GM21528 (cell line): ENCODE data around the gene SMC3.

Experiments
- ATAC-seq: cut with Tn5 transposase; IDR thresholded peaks from one replicate; pipeline ENCODE4 v1.9.1; 2021; ENCODE audit warnings: mild to moderate bottlenecking, moderate library complexity; ENCODE audit not compliant: unreplicated experiment, low FRiP score

The SMC3 gene

DNA sequence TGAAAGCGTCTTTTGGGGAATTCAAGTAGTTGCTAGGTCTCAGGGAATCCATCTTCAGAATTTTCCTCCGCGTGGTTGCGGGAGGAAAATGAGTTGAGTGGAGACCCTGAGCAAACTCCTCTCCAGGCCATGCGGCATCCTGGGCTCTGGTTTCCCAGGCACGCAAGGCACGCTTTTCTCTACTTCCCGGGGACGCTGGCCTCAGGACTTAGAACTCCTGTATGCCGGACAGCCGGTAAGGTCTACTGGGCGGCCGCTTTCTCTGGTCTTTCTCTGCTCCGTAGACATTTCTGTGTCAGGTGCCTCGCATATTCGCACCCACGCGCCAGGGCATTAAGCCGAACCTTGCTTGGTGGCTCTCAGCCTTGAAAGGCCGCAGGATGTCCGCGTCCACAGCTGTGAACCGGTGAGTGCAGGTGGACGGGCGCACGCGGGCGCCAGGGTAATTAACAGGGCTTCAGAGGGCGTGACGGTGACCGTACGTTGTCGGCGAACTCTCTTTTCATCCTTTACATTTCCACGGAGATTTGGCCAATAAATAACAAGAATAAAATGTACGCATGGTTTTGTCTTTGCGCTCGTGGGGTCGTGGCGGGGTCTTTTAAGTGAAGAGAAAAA is 75.6 kb downstream of the SMC3 start:
- ATAC-seq: no peak

DNA sequence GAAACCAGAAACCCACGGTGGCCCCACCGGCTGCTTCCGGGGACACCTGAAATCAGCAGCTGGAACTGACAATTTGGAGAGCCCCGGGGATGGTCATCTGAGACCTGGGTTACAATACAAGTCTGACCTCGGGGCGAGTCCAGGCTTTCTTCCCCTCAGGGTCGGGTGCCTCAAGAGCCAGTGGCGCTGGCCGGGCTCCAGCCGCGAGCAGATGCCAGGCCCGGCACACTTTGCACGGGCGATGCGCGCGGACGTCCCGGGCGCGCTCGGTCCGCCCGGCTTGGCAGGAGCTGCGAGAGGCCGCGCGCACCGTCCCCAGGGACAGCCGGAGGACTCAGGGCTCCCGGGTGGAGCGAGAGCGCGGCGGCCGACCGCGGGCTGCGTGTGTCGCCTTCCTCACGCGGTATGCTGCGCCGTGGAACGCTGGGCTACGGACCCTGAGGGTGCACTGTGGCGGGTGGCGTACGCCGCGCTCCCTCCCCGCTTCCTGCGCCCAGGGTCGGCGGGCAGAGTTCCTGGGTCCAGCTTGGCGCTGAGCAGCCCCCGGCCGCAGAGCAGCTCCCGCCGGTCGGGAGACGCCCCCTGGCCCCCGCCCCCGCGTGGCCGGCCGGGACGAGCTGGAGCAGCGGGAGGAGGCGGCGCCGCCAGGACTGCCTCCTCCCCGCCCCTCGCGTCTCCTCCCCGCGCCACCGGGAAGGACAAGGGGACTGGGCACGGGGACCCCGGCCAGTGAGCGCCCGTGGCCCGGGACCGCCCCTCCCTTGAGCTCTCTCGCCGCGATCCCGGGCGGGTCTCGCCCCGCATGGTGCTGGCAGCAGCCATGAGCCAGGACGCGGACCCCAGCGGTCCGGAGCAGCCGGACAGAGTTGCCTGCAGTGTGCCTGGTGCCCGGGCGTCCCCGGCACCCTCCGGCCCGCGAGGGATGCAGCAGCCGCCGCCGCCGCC is 76.4 kb downstream of the SMC3 start, which contains the start of gene RBM20:
RBM20 (plus strand) TSS at position 684 of the 945 bp plus-strand sequence; CDS start at position 803, 119 bp downstream.
- ATAC-seq: no peak

DNA sequence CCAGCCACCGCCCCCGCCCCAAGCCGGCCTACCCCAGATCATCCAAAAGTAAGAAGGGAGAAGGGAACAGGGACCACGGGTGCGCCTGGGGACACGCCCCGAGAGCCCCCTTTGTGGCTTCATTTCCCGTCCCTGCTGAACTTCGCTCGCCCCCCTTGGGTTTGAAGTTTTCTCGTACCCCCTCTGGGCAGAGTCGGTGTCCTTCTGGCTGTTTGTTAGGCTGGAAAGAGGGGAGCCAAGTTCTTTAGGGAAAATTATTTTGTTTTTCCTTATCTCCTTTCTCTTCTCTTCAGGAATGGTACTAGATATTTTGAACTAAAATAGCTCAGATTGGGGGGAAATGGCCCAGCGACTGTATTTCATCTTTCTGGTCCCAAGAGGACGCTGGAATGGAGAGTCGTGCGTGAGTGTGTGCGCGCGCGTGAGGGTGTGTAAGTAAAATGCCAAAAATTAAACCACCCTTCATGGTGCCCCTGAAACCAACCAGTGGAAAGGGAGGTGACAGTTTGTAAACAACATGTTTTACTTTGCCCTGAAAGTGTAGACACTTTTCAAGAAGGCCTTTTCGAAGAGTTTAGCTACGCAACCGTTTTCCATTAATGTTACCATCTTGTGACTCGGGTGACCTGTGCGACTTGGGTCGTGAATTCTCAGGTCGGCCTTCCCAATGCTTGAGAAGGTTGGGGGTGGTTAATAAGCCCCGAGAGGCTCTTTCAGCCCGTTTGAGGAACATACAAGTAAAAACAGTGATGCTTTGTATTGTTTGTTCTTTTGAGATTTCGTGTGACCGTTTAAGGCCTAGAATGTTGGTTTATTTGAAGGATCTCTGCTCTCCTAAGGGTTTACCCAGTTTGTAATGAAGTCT is 77.3 kb downstream of the SMC3 start:
- no peak for ATAC-seq

DNA sequence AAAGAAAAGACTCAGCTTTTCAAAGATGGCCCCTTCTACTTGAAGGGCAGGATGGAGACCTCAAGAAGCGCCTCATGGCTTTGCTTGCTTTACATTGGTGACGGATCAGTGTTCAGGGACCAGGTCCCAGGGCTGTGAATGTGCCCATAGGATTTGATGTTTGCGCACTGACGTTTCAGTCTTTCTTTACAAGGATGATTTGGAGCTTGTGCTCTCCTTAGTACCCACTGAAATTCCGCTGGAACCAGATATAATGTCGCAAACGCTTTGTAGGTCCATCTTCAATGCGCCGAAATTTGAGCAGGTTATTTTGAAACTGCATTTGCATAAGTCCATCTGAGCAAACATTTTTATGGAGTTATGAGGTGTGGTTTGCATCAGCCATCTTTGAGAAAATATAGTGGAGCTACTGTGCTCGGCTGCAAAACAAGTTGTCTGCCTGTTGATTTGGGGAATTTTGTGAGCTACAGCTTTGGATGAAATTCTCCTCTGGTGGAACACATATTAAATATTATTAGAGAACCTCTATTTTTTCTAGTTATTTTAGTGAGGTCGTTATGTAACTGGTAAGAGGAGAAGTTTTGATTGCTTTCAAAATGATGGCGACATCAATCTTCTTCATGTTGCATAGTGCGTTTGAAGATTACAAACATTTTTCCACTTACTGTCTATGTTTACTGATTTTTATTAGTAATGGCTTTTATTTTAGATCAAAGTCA is 79.1 kb downstream of the SMC3 start:
- ATAC-seq: no peak

DNA sequence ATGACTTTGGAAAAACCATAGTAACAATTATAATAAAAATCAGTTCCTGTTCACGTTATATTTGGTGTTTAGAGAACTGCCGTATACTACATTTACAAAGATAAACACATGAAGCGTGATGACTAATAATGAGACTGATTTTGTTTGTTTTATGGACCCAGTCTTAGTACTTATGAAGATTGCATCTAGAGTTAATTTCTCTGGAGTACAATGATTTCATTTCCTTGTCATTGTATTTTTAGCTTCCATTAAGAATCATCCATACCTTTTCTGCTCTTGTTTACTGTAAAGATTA is 79.6 kb downstream of the SMC3 start:
- no peak for ATAC-seq

DNA sequence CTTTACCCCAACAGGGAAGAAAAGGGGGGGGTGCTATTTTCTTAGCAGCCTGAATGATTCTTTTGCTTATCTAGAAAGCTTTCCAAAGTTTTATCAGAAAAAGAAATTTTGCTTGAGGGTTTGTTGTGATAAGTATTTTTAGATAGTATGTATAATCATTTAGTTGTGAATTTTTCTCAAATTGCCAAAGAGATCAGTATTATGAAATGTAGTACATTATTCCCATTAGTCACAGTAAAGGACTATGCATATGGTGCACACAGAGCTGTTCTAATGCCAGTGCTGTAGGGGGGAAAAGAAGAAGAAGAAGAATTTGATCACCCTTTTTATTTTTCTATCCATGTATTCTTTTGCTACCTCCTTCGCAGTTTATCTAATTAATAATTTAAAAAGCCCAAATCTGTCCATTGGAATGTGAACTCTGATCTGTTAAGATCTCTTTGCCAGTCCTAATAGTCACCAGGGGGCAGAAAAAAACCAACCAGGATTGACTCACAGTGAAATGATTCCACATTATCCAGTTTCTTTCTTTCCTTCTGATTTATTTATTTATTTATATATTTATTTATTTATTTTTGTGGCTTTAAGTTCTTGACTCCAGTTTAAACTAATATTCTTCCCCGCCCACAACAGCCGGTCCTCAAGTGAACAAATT is 81.3 kb downstream of the SMC3 start:
- ATAC-seq: no peak

DNA sequence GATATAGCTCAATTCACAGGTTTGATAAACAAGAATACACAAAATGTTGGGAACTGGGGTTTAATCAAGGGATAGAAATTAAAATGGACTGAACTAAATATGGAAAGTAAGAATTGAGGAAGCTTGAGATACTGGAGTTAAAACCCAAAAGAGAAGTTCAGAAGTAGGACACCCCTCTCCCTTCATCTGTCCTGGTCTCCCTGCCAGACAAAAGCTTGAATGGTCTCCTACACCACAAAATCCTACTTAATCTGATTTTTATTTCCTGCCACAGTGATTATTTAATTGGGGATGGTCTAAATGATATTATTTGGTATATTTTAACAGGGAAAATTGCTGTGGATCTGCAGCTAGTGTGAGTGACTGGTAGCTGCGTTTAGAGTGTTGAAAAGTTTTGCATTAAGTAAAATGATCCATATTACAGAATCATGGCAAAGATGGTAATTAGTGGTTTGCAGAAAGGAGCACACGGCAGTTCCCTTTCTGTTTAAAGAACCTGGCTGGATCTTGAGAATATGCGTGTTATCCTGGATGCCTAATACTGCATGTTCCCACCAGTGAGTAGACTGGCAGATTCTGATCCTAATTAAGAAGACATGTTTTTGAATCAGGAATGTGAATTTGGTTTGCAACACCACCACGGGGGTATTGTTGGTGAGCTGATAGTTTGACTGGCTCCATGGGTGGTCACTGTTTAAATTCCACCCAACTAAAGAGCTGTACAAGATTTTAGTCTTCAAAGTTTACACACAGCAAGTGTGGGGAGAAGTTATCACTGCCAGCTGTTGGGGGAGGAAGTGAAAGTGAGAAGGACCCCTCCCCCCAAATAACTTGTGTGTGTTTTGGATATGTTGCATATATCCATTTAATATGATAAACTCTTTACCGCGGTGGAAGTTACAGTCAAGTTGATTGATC is 82.1 kb downstream of the SMC3 start:
- ATAC-seq: no peak

DNA sequence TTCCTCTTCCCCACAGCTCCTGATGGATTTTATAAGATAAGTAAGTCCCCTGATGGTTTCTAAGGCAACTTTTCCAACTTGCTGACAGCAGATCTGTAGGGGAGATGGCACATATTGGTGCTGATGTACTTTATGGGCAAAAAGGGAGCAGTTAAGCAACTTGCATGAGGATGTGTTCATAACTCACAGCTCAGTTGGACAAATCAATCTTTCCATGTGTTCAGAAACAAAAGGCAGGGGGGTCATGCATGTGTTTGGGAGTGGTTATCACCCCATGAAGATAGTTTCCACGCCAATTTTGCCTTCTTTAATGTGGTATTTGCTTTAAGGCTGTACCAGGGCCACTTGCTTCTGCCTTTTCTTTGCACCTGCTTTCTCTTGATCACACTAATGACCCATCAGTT is 82.8 kb downstream of the SMC3 start:
- no peak for ATAC-seq

DNA sequence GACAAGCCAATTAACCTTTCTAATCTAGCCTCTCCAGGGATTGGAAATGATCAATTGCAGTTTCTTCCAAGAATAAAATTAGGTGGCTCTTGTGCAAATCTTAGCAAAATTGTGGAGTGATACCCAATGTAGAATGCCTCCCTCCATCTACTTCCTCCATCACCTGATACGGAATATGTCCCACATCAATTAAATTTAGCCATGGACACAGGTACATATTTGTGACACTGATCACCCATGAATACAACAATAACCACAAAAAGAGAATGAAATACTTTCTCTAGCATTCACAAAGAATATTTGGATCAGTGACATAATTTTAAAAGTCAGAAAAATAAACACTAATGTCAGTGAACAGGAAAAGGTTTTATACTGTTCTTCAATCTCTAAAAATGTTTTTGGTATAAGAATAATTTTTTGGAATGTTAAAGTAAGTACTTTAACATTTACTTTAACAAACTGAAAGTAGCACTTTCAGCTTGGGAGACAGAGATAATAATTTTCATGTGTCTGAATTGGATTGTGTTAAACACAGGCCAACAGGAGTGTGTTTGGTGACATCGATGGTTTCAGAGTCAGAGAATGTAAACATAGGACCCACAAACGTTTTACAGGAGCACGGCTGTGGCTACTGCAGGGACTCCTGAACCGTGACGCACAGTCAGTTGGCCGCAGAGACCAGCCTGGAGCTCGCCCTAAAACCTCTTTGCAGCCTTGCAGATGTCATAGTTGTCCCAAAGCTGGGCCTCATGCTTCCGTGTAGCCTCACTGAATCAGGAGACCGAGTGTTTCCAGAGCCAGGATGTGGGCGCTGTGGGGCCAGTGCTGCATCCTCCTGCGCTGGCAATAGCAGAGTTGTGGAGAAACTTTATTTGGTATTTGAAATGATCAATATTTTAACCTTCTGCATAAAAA is 83.8 kb downstream of the SMC3 start:
- no peak for ATAC-seq

DNA sequence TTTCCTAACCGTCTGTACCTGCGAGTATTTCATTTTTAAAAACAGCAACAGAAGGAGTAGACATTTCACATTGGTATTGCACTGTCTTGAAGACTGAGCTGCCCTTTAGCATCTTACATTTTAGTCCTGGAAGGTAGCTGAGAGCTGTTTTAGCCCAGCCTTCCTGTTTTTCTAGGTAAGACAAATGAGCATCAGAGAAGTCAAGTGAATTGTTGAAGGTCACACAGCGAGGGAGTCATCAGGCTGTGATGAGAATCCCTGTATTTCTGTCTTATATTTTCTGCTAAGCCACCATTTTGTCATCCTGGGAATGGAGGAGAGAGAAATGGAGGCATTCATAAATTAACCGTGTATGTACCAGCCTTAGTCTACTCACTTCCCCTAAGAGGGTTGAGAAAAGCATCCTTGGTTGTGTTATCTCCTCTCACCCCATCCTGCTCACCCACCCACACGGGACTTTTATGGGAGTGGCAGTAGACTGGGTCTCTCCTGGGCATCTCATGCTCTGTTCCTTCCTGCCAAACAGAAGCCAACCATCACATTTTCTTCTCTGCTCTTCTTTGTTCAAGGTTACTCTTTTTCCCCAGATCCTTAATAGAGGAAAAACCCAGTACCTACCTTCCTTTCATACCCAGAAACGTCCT is 85.1 kb downstream of the SMC3 start:
- ATAC-seq: no peak
